K562 (cell line): ENCODE data around the gene PGM2L1. TPM values are rescaled to one million over a fixed set of nuclear protein-coding genes. Genes with fewer than 3 reads are reported as not detected.

Experiments used
- ATAC-seq: fragments of 200-7000 bp; cut with Tn5 transposase; 3 replicates; pipeline ENCODE4 v1.9.1; 2020; ENCODE audit warnings: moderate library complexity
- BruUV-seq: library from RNA; stranded (reverse); fragments of 400-500 nt; replicated peaks from 2 replicates; lab custom pipeline; 2021; lab: Mats Ljungman, UMichigan
- CTCF ChIA-PET: fragments of 300-600 bp; formaldehyde crosslinking; extraction: SDS; loops from one replicate; lab custom pipeline; 2021; ENCODE audit warnings: low intra/inter-chr PET ratio; lab: Yijun Ruan, JAX
- POLR2A ChIA-PET: fragments of 300-600, 350-650 bp; sonication (Branson Sonifier 250); formaldehyde crosslinking; extraction: SDS; loops from one replicate; lab custom pipeline; 2021; ENCODE audit warnings: antibody characterized with exemption, inconsistent platforms; lab: Yijun Ruan, JAX
- DNase-seq, 4 experiments: peaks; one replicate each; pipeline versions ENCODE4 v3.0.0 to v3.0.0-alpha.2; 2011 to 2018; ENCODE audit warnings: low spot score in 3 of 4, mixed read lengths in 3 of 4; ENCODE audit errors: extremely low read depth in 1 of 4
- FAIRE-seq: peaks from 2 replicates; lab custom pipeline; 2011; peaks lifted over from hg19 to GRCh38; lab: Jason Lieb, UNC
- H2AFZ ChIP-seq: 2 replicates; pipeline ENCODE4 v1.6.0; 2011; ENCODE audit warnings: low read depth, low read length, control low read depth, inconsistent platforms
- H3K27ac ChIP-seq: fragments of 200-600 bp; 3 replicates; pipeline ENCODE4 v1.8.0; 2011; ENCODE audit warnings: low read depth, mild to moderate bottlenecking, control low read depth, inconsistent platforms, low read length, moderate library complexity, mixed read lengths; ENCODE audit errors: extremely low read depth
- H3K27me3 ChIP-seq, 2 experiments: fragments of 300-600 bp in 1 of 2; 2 replicates in 1 of 2; 3 replicates in 1 of 2; pipeline versions ENCODE4 v1.6.0 to v1.8.0; 2011; ENCODE audit warnings: inconsistent platforms in 2 of 2, low read length in 2 of 2, mild to moderate bottlenecking in 1 of 2, mixed read lengths in 1 of 2, moderate library complexity in 1 of 2; ENCODE audit not compliant: control insufficient read depth in 2 of 2, insufficient read depth in 2 of 2
- H3K36me3 ChIP-seq: fragments of 300-600 bp; 3 replicates; pipeline ENCODE4 v1.8.0; 2011; ENCODE audit warnings: mild to moderate bottlenecking, low read length, inconsistent platforms; ENCODE audit not compliant: control insufficient read depth, insufficient read depth
- H3K4me1 ChIP-seq, 2 experiments: fragments of 200-600 bp in 1 of 2; replicated peaks in 1 of 2; 2 replicates in 1 of 2; 3 replicates in 1 of 2; pipeline versions ENCODE4 v1.5.1 to v1.8.0; 2011; ENCODE audit warnings: inconsistent platforms in 2 of 2, low read length in 2 of 2, mild to moderate bottlenecking in 1 of 2, mixed read lengths in 1 of 2, moderate library complexity in 1 of 2; ENCODE audit not compliant: control insufficient read depth in 2 of 2, insufficient read depth in 2 of 2
- H3K4me2 ChIP-seq: 2 replicates; pipeline ENCODE4 v1.6.1; 2011; ENCODE audit warnings: low read length, control low read depth, inconsistent platforms, mixed read lengths; ENCODE audit not compliant: insufficient read depth
- H3K4me3 ChIP-seq: fragments of 200-600 bp; sonication (generic), shearing (Covaris generic); 2 replicates; pipeline ENCODE4 v1.5.1; 2016; ENCODE audit warnings: control low read depth, inconsistent platforms
- H3K79me2 ChIP-seq: fragments of 200-600 bp; 3 replicates; pipeline ENCODE4 v1.8.0; 2011; ENCODE audit warnings: low read length, inconsistent platforms; ENCODE audit not compliant: control insufficient read depth, insufficient read depth
- H3K9ac ChIP-seq, 2 experiments: 2 replicates each; pipeline versions ENCODE4 v1.6.0 to v1.6.1; 2011; ENCODE audit warnings: low read depth in 2 of 2, low read length in 2 of 2, control low read depth in 1 of 2, inconsistent platforms in 1 of 2, mild to moderate bottlenecking in 1 of 2, mixed read lengths in 1 of 2; ENCODE audit not compliant: insufficient read depth in 1 of 2
- H3K9me1 ChIP-seq: one replicate; pipeline ENCODE4 v1.6.0; 2011; ENCODE audit warnings: inconsistent platforms, mild to moderate bottlenecking, low read length, moderate library complexity; ENCODE audit not compliant: control insufficient read depth, insufficient read depth
- H3K9me3 ChIP-seq: replicated peaks from 2 replicates; pipeline ENCODE4 v1.5.1; 2011; ENCODE audit warnings: low read depth, low read length, inconsistent platforms; ENCODE audit not compliant: control insufficient read depth, insufficient read depth
- H4K20me1 ChIP-seq: replicated peaks from 2 replicates; pipeline ENCODE4 v1.6.1; 2011; ENCODE audit warnings: low read length, inconsistent platforms, mixed read lengths; ENCODE audit not compliant: control insufficient read depth, insufficient read depth
- FOXA1 ChIP-seq: fragments of 450-650 bp; IDR thresholded peaks from 2 replicates; pipeline ENCODE4 v1.6.1; 2016; ENCODE audit warnings: mild to moderate bottlenecking, borderline replicate concordance
- KDM1A ChIP-seq, 2 experiments: fragments of 450-650 bp; IDR thresholded peaks; 2 replicates each; pipeline ENCODE4 v1.6.1; 2016; ENCODE audit warnings: mild to moderate bottlenecking in 2 of 2
- MEIS2 ChIP-seq: fragments of 450-650 bp; IDR thresholded peaks from 2 replicates; pipeline ENCODE4 v1.6.1; 2014; ENCODE audit warnings: mild to moderate bottlenecking; ENCODE audit not compliant: partially characterized antibody
- ZFX ChIP-seq: sonication (generic); formaldehyde crosslinking; IDR thresholded peaks from 2 replicates; pipeline ENCODE4 v1.8.0; 2022; ENCODE audit warnings: mild to moderate bottlenecking, missing genetic modification reagents, moderate library complexity
- in situ Hi-C: fragments of 300-500 bp; cut with MboI; formaldehyde crosslinking; loops from 4 replicates; pipeline ENCODE4 v1.15.0; 2018; ENCODE audit warnings: inconsistent platforms, mixed read lengths
- intact Hi-C: fragments of 100-400 bp; cut with micrococcal nuclease; formaldehyde crosslinking; loops from 2 replicates; pipeline ENCODE4 v1.14.2; 2022
- polyA plus RNA-seq, 8 experiments: library from polyadenylated mRNA; depleted of rRNA in 4 of 8; stranded (reverse) in 5 of 8; unstranded in 3 of 8; fragments of >200 nt; fragmentation: Nextera tagmentation in 2 of 8; fragmentation: Illumina TruSeq in 1 of 8; extraction: Ambion mirVana in 2 of 8; extraction: Trizol in 1 of 8; gene quantifications; 2 replicates each; pipeline versions ENCODE4 v1.2.1 to v1.2.3, GENCODE V29; 2011 to 2014; ENCODE audit warnings: inconsistent platforms in 1 of 8, missing spikeins in 1 of 8
- total RNA-seq, 7 experiments: library from RNA; depleted of rRNA in 6 of 7; stranded (reverse); fragments of >200 nt in 6 of 7; fragmentation: Illumina TruSeq in 2 of 7; extraction: Trizol in 2 of 7; gene quantifications; 2 replicates each; pipeline versions ENCODE4 v1.2.1 to v1.2.3, GENCODE V29; 2011 to 2021; ENCODE audit warnings: low replicate concordance in 1 of 7

Gene PGM2L1
- total and polyA plus RNA-seq, 9 of the 15 experiments (the other 6 are each of a cell fraction or from before 2014, with no cell fraction given): 0.32 to 0.95 (median 0.63) TPM

DNA sequence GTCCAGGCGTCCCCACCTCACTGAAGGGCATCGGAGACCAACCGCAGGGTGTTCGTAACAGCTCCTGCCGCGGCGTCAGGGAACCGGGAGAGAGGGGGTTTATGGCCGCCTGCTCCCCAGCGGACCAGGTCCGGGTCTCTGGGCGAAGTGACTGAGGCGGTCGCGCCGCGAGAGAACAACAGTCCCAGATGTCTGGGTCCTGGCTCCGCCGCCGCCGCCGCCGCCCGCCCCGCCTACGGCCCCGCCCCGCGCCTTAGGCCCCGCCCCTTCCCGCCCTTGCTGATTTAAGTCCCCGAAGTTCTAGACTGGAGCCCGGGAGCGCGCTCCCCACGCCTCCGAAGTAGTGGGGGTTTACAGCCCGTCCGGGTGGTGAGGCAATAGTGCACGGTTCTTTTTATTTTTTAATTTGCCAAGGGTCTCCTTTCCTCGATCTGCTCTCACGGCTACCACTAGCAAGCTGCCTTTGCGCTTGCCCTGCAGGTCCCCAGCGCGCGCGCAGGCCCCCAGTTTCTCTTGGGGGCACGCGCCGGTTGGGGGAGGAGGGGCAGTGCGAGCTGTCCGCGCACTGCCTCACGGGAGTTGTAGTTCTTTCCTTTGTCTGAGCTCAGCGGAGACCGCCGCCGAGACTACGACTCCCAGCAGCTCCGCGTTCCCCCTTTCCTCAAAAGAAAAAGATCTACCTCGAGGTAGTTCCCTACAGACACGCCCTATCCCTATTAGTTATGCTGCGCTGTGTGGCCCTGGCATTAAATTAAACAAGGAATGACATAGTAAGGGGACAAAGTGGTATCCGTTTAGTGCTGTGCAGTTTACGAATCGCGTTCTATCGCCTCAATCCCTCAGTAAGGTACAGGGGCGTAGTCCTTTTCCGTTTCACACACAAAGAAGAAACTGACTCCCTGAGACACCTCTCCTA is at the start of gene PGM2L1 (continued):
- no peak for TF ChIP-seq FOXA1

GRCh38 chr11:74447720-74448119 is 49.5 kb upstream of the PGM2L1 start:
- intact Hi-C loops: loop anchor here (2.0 to 5.0 kb wide), 2 partner anchors 125 to 483 kb away; no protein-coding TSS in a partner anchor
- peak; percentile 37 for TF ChIP-seq MEIS2
- no peak for TF ChIP-seq KDM1A (IDR thresholded peaks at IDR 0.05)
- TF ChIP-seq ZFX (CRISPR knock-in tag): no peak
- ChIA-PET POLR2A (interaction anchor here (1.1 kb wide), 1 partner anchor 119 kb away, joined by 3 read pairs; no protein-coding TSS in a partner anchor), CTCF (interaction anchor here (0.6 to 0.7 kb wide), 2 partner anchors 16 to 125 kb away, joined by 3 read pairs; no protein-coding TSS in a partner anchor)
- H3K9me3 ChIP-seq: no peaks in the 10 kb centered on the region
- H2AFZ ChIP-seq: no peak overlapping the region
- H3K4me1 ChIP-seq: peaks cover 0 to 5% of the 10 kb centered on the region in 2 experiments; a peak in 3 of 5 replicates
- no peak overlapping the region for H3K4me3 ChIP-seq
- no peak overlapping the region for H3K27ac ChIP-seq
- no peaks in the 10 kb centered on the region for H3K79me2 ChIP-seq
- FAIRE-seq (no peak), ATAC-seq (no peak), DNase-seq (no peak)
- H3K9me1 ChIP-seq: no peaks in the 10 kb centered on the region
- no TSS peak for BruUV-seq
- no peak overlapping the region for H3K9ac ChIP-seq
- H3K4me2 ChIP-seq: no peak overlapping the region
- in situ Hi-C loops: loop anchor here (10.0 kb wide), 1 partner anchor 123 kb away; no protein-coding TSS in a partner anchor
- H3K27me3 ChIP-seq: no peaks in the 10 kb centered on the region; a peak in 3 of 5 replicates
- no peaks in the 10 kb centered on the region for H4K20me1 ChIP-seq
- H3K36me3 ChIP-seq: no peaks in the 10 kb centered on the region
